ENCODE measurements around the gene LCN2. TPM values are rescaled to one million over a fixed set of nuclear protein-coding genes. Genes with fewer than 3 reads are reported as not detected.

Gene LCN2
- total RNA-seq, 1 donor from 2014 or later, result 45.7 TPM

DNA sequence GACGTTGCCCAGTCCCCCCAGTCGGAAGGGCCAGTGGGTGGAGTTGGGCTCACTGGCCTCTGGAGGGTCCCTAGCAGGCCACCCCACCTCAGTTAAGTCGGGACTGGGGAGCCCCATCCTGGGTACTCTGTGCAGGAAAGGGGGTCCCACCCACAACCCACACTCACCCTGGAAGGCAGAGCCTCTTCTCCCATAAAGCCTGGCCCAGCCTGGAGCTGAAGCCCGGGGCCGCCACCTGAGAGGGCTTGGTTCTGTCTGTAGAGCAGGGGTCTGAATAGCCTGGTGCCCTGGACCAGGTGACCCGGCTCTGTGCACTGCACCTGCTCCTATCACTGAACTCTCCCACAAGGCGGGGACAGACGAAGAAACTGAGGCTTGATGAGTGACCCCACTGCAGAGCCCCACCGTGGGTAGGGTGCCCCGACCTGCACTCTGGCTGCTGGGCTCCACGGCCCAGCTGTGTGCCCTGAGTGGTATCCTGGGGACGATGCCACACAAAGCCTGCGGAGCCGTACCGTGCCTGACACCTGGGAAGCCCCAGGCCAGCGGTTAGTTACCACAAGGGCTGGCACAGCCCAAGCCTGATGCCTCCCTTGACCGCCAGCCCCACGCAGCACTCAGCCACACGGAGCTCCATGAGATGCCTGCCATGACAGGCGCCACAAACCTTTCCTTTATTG, 29.1 kb upstream of the LCN2 start:
- no peak overlapping the region for H3K4me3 ChIP-seq (ENCODE audit: low read depth, low read length)
- TF ChIP-seq, protein P1, sequence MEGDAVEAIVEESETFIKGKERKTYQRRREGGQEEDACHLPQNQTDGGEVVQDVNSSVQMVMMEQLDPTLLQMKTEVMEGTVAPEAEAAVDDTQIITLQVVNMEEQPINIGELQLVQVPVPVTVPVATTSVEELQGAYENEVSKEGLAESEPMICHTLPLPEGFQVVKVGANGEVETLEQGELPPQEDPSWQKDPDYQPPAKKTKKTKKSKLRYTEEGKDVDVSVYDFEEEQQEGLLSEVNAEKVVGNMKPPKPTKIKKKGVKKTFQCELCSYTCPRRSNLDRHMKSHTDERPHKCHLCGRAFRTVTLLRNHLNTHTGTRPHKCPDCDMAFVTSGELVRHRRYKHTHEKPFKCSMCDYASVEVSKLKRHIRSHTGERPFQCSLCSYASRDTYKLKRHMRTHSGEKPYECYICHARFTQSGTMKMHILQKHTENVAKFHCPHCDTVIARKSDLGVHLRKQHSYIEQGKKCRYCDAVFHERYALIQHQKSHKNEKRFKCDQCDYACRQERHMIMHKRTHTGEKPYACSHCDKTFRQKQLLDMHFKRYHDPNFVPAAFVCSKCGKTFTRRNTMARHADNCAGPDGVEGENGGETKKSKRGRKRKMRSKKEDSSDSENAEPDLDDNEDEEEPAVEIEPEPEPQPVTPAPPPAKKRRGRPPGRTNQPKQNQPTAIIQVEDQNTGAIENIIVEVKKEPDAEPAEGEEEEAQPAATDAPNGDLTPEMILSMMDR (conservative IDR thresholded peaks at IDR 0.05; ENCODE audit: low read depth, low read length), result no peak
- DNase-seq (ENCODE audit: low read depth), result no peak

DNA sequence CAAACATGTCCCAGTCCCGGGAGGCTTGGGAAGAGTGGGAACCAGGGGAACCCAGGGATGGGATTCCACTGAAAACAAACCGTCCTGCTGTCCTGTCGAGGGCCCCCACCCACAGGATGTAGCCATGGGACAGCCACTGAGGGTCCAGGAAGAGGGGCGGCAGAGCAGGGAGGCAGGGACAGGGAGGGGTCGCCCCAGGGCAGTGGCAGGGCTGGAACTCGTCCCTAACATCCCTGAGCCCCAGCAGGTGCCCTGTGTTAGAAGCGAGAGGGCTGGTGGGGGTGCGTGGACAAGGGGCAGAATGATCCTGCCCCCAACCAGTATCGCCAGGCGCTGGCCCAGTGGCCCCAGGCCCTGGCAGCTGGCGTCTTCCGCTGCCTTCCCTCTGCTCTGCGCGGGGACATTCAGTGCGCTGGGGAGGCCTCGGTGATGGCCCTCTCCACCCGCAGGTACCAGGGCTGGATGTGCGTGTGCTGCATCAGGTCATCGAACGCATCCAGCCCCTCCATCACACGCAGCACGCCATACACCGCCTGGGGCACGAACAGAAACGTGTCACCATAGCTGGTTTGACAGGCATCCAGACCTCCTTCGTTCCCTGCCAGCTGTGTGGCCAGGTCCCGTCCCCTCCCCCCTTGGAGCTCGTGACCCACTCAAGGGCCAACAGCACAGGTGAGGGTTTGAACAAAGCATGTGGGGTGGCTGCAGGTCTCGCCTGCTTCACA, 28.4 kb upstream of the LCN2 start:
- no peak overlapping the region for H3K4me3 ChIP-seq (ENCODE audit: low read depth, low read length)
- no peak for DNase-seq (ENCODE audit: low read depth)
- TF ChIP-seq, protein P1 (conservative IDR thresholded peaks at IDR 0.05; ENCODE audit: low read depth, low read length), result no peak

DNA sequence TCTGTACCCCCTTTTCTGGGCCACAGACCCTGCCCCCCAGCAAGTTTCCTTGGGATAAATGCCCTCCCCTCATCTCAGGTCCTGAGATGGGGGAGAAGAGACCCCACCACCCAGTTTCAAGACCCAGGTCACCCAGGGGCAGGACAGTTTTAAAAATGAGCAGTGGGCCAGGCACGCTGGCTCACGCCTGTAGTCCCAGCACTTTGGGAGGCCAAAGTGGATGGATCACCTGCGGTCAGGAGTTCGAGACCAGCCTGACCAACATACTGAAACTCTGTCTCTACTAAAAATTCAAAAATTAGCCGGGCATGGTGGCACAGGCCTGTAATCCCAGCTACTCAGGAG, 27.8 kb upstream of the LCN2 start:
- TF ChIP-seq, protein P1 (conservative IDR thresholded peaks at IDR 0.05; ENCODE audit: low read depth, low read length), result no peak
- no peak for DNase-seq (ENCODE audit: low read depth)
- H3K4me3 ChIP-seq (ENCODE audit: low read depth, low read length), result no peak overlapping the region

DNA sequence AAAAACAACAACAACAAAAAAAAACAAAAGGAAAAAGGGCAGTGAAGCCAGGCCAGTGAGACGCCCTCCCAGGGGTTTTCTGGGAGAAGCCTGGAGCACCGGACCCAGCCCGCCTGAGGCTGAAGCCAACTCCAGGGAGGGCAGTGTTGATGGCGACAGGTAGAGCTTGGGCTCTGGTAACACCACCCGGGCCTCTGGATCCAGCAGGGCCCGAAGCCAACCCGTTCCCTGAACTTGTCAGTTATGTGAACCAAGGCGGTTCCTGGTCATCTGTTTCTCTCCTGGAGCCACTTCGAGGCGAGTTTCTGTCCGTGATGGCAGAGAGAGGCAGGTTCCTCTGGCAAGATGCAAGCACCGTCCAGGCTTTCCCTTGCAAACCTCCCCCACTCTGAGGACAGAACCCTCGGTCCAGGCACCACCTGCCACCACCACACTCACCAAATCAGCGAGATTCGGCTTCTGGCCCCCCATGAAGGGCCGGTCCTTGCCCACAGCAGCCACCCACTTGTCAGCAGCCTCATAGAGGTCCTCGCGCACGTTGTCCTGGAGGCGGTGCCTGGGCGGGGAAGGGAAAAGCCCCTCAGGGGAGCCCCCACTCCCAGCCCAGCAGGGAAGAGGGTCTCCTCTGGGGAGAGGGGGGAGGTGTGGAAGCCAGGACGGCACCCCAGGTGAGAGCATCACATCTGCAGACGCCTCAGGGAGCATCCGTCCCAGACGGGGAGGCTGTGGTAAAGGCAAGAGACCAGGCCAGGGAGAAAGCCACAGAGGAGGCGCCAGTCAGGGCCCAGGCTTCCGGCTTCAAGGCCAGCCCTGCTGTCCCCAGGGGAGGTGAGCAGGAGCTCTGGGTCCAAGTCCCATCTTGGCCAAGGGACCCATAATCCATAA, 27.1 kb upstream of the LCN2 start:
- no peak overlapping the region for H3K4me3 ChIP-seq (ENCODE audit: low read depth, low read length)
- no peak for DNase-seq (ENCODE audit: low read depth)
- TF ChIP-seq, protein P1 (conservative IDR thresholded peaks at IDR 0.05; ENCODE audit: low read depth, low read length), result no peak

DNA sequence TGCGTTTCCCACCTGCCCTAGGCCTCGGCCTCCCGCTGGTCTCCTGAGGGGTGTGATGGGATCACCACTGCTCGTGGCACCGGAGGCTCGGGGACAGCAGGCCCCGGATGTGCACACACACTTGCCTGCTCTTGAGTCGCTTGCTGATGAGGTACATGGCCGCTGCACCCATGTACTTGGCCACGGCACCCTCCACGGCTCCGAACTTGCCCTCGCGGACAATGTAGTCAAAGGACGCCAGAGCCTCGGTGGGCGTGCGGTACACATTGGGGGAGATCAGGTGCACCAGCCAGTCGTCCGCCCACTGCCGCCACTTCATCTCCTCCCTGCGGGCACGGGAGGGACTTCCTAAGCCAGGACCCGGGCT, 26.5 kb upstream of the LCN2 start:
- TF ChIP-seq, protein P1 (conservative IDR thresholded peaks at IDR 0.05; ENCODE audit: low read depth, low read length), result no peak
- H3K4me3 ChIP-seq (ENCODE audit: low read depth, low read length), result no peak overlapping the region
- no peak for DNase-seq (ENCODE audit: low read depth)

DNA sequence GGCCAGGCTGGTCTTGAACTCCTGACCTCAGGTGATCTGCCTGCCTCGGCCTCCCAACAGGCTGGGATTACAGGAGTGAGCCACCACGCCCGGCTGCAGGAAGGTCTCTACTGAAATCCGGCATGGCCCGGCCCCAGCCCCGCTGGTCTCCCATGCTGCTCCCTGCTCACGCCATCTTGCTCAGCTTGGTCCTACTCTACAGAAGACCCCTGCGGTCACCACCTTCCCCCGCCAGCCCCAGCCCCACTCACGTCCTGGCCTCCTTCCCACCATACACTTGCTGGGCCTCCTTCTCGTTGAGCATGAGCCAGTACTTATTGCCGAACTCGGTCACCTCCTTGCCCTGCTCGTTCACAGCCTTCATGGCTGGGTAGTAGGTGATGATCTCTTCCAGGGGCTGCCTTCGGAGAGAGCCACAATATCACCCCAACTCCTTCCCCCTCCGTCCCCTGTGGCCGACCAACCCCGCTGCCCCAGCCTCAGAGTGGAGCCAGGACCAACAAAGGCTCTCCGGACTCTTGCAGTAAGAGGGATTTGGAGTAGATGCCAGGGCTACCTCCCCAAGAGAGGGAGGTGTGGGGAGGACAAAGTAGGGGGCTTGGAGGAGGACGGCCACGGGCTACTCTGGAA, 25.7 kb upstream of the LCN2 start:
- no peak overlapping the region for H3K4me3 ChIP-seq (ENCODE audit: low read depth, low read length)
- DNase-seq (ENCODE audit: low read depth), result no peak
- TF ChIP-seq, protein P1 (conservative IDR thresholded peaks at IDR 0.05; ENCODE audit: low read depth, low read length), result no peak

Measured in epithelial cell of proximal tubule (primary cell).